ENCODE measurements around the gene ARHGEF25. TPM values are rescaled to one million over a fixed set of nuclear protein-coding genes. Genes with fewer than 3 reads are reported as not detected.
A peak's percentile ranks its signal among the peaks of the same experiment; 100 is the strongest.

ARHGEF25 gene
- total and polyA plus RNA-seq, 2 of the 4 experiments (the other 2 are of a cell fraction), result 6.3 to 17.9 TPM

- CTCF ChIA-PET, result interaction anchor here (0.7 to 0.9 kb wide), 2 partner anchors 16 to 33 kb away, joined by 3 read pairs; partner anchors contain the start of gene B4GALNT1
- H3K23ac ChIP-seq (ENCODE audit: low read depth, low read length), result no peak overlapping the region
- no peak overlapping the region for H2BK15ac ChIP-seq (ENCODE audit: low read depth, low read length)
- intact Hi-C loops (cut with micrococcal nuclease), result no loop called here
- H3K9ac ChIP-seq (ENCODE audit: low read depth, low read length), result no peak overlapping the region
- DNase-seq (peak; percentile 62), ATAC-seq (ENCODE audit: low read depth) (no peak)
- TF ChIP-seq ELK1 (IDR thresholded peaks at IDR 0.05; ENCODE audit: borderline replicate concordance, low read depth, low read length) (no peak), MXI1 (IDR thresholded peaks at IDR 0.05; ENCODE audit: borderline replicate concordance, low read depth, low read length) (no peak), MAFK (IDR thresholded peaks at IDR 0.05; ENCODE audit: low read depth, low read length) (0 out of 2 replicates have a peak, but pooled peaks have one; percentile 17), RFX5 (IDR thresholded peaks at IDR 0.05; ENCODE audit: low read depth, low read length) (no peak), CHD1 (IDR thresholded peaks at IDR 0.05; ENCODE audit: low read depth, low read length) (no peak)
- H2AK9ac ChIP-seq (replicated peaks; ENCODE audit: low read depth, low read length, poor library complexity), result no peak overlapping the region
- H3K18ac ChIP-seq (ENCODE audit: low read depth, low read length), result no peak overlapping the region
- peaks cover 0 to 13% of the 10 kb centered on the region in 2 experiments; a peak in 2 of 4 replicates for H3K79me1 ChIP-seq (ENCODE audit: low read depth in 1 of 2, low read length in 2 of 2)
- in situ Hi-C loops (cut with MboI; ENCODE audit: low sequenced_read_pairs), result no loop called here
- H3K9me3 ChIP-seq (ENCODE audit: control insufficient read depth, insufficient read depth, low read length), result no peaks in the 10 kb centered on the region
- no peak overlapping the region for H3K27ac ChIP-seq (ENCODE audit: insufficient read depth, low read length)
- H4K5ac ChIP-seq (ENCODE audit: low read depth, low read length), result no peak overlapping the region
- H3K36me3 ChIP-seq (ENCODE audit: control insufficient read depth, insufficient read depth, low read length), result peaks cover 36% of the 10 kb centered on the region
- H3K4me2 ChIP-seq (ENCODE audit: low read depth, low read length), result no peak overlapping the region
- no peak overlapping the region for H3K4me3 ChIP-seq (ENCODE audit: insufficient read depth, low read depth, low read length)
- POLR2A ChIA-PET (ENCODE audit: unreplicated experiment), result no interaction called here
- H4K20me1 ChIP-seq (ENCODE audit: insufficient read depth, low read length), result no peaks in the 10 kb centered on the region
- TSS peak; percentile 52 for BruUV-seq (replicated peaks)
- peaks cover 4% of the 10 kb centered on the region; the same call in 1 of the 2 replicates for H3K9me1 ChIP-seq (ENCODE audit: insufficient read depth, low read length)
- no peak overlapping the region for H2BK5ac ChIP-seq (ENCODE audit: low read depth, low read length, poor library complexity, severe bottlenecking)
- no peak overlapping the region for H4K8ac ChIP-seq (ENCODE audit: low read depth in 2 of 2, low read length in 2 of 2)
- H3K56ac ChIP-seq (ENCODE audit: extremely low read depth, insufficient read depth, low read length), result no peak overlapping the region
- H4K91ac ChIP-seq (ENCODE audit: insufficient read depth, low read depth, low read length), result no peak overlapping the region
- H3K14ac ChIP-seq (replicated peaks; ENCODE audit: low read depth, low read length), result no peak overlapping the region
- dilution Hi-C loops (cut with HindIII; ENCODE audit: low sequenced_read_pairs, unreplicated experiment), result no loop called here
- no peak overlapping the region for H2AK5ac ChIP-seq (ENCODE audit: low read depth, low read length)
- peaks cover 19% of the 10 kb centered on the region for H3K27me3 ChIP-seq (ENCODE audit: control insufficient read depth, insufficient read depth, low read length)
- WGBS, 2 experiments (ENCODE audit: extremely low coverage in 2 of 2, insufficient read length in 1 of 2), result no CpG with 5 or more reads among the region's 3 CpGs
- H2BK120ac ChIP-seq (ENCODE audit: low read depth, low read length), result no peak overlapping the region
- H3K4me1 ChIP-seq (ENCODE audit: control insufficient read depth, insufficient read depth, low read length), result no peaks in the 10 kb centered on the region
- H3K4ac ChIP-seq (ENCODE audit: low read depth, low read length), result no peak overlapping the region
- H2BK20ac ChIP-seq (ENCODE audit: low read depth, low read length), result no peak overlapping the region
- H2AFZ ChIP-seq (replicated peaks; ENCODE audit: low read length, poor library complexity), result no peak overlapping the region
These were observed 5.3 kb downstream of the ARHGEF25 start for GRCh38 chr12:57616383-57617101.

All from IMR-90 (cell line).